HepG2 (cell line): ENCODE data around the gene TMEFF2.

Source experiments
- BRCA1 ChIP-seq: sonication (generic); formaldehyde crosslinking; IDR thresholded peaks from 2 replicates; pipeline ENCODE4 v1.4.0; 2020; ENCODE audit warnings: missing genetic modification reagents
- EP300 ChIP-seq, 3 experiments: sonication (generic) in 1 of 3; formaldehyde crosslinking in 1 of 3; IDR thresholded peaks; 2 replicates each; pipeline versions ENCODE4 v1.5.1 to v1.6.1; 2011 to 2020; ENCODE audit warnings: low read depth in 2 of 3, low read length in 2 of 3, borderline replicate concordance in 1 of 3, improper control_type of control experiment in 1 of 3, mild to moderate bottlenecking in 1 of 3, missing genetic modification reagents in 1 of 3, moderate library complexity in 1 of 3
- NBN ChIP-seq: fragments of 450-650 bp; conservative IDR thresholded peaks from 2 replicates; pipeline ENCODE4 v1.6.1; 2017
- PAX8 ChIP-seq: sonication (generic); formaldehyde crosslinking; IDR thresholded peaks from 2 replicates; pipeline ENCODE4 v1.8.0; 2022; ENCODE audit warnings: mild to moderate bottlenecking, missing genetic modification reagents, borderline replicate concordance
- RAD21 ChIP-seq: fragments of 450-650 bp; formaldehyde crosslinking; IDR thresholded peaks from 2 replicates; pipeline ENCODE4 v1.5.0; 2020; ENCODE audit warnings: mild to moderate bottlenecking
- SIN3A ChIP-seq: IDR thresholded peaks from 2 replicates; pipeline ENCODE4 v1.6.1; 2011; ENCODE audit warnings: low read depth, mild to moderate bottlenecking, control low read depth, low read length, borderline replicate concordance
- YY1 ChIP-seq: IDR thresholded peaks from 2 replicates; pipeline ENCODE4 v1.6.1; 2011; ENCODE audit warnings: low read length, low read depth, moderate library complexity, mild to moderate bottlenecking; ENCODE audit not compliant: insufficient read depth, insufficient replicate concordance
- ZMAT3 ChIP-seq: sonication (generic); formaldehyde crosslinking; conservative IDR thresholded peaks from 2 replicates; pipeline ENCODE4 v1.7.0; 2021; ENCODE audit warnings: missing genetic modification reagents
- ZNF674 ChIP-seq: sonication (generic); formaldehyde crosslinking; IDR thresholded peaks from 2 replicates; pipeline ENCODE4 v1.5.0; 2020; ENCODE audit warnings: low read depth, mild to moderate bottlenecking, missing genetic modification reagents
- TF ChIP-seq, protein P1 (sequence below): sonication (generic); formaldehyde crosslinking; IDR thresholded peaks from 2 replicates; pipeline ENCODE4 v1.4.0; 2020; ENCODE audit warnings: missing genetic modification reagents, borderline replicate concordance
- TF ChIP-seq, protein P2 (sequence below): sonication (generic); formaldehyde crosslinking; IDR thresholded peaks from 2 replicates; pipeline ENCODE4 v1.9.0; 2021; ENCODE audit warnings: missing genetic modification reagents, borderline replicate concordance
- TF ChIP-seq, protein P3 (sequence below): sonication (generic); formaldehyde crosslinking; IDR thresholded peaks from 2 replicates; pipeline ENCODE4 v1.5.1; 2020; ENCODE audit warnings: missing genetic modification reagents, mild to moderate bottlenecking, borderline replicate concordance
- TF ChIP-seq, protein P4 (sequence below), 2 experiments: IDR thresholded peaks; 2 replicates each; pipeline ENCODE4 v1.6.1; 2011 to 2012; ENCODE audit warnings: low read length in 2 of 2, borderline replicate concordance in 1 of 2, low read depth in 1 of 2, mild to moderate bottlenecking in 1 of 2, moderate library complexity in 1 of 2
- TF ChIP-seq, protein P5 (sequence below): sonication (generic); formaldehyde crosslinking; IDR thresholded peaks from 2 replicates; pipeline ENCODE4 v1.5.0; 2020; ENCODE audit warnings: mild to moderate bottlenecking, missing genetic modification reagents

DNA sequence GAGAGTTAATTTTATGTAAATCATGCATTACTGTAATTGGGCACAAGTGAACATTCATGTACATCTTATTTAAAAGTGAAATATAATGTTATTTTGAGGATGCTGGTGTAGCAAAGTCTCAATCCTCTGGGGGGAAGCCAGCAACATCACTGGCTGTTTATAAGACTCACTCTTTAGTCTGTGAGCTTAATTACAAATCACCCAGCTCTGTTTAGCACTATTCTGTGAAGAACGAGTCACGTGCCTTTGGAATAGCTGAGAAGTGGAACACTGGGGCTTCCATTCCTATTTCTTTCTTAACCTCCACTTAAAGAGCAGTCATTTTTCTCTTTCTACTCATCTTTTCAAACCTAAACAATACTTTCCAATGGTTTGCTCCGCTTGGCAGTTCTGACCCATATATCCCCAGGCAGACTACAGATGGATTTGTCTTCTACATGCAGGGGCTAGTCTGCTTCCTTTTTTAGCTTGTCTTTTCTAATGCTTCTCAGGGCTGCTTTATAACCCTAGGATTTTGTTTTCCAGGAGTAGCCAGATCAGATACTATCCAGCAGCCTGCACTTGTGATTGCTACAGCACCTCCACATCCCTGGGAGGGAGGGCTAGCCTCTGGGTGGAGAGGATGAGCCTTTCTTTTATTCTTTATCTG, 252.5 kb downstream of the TMEFF2 start:
- no peak for TF ChIP-seq PAX8 (CRISPR knock-in tag)
- TF ChIP-seq, protein P1, sequence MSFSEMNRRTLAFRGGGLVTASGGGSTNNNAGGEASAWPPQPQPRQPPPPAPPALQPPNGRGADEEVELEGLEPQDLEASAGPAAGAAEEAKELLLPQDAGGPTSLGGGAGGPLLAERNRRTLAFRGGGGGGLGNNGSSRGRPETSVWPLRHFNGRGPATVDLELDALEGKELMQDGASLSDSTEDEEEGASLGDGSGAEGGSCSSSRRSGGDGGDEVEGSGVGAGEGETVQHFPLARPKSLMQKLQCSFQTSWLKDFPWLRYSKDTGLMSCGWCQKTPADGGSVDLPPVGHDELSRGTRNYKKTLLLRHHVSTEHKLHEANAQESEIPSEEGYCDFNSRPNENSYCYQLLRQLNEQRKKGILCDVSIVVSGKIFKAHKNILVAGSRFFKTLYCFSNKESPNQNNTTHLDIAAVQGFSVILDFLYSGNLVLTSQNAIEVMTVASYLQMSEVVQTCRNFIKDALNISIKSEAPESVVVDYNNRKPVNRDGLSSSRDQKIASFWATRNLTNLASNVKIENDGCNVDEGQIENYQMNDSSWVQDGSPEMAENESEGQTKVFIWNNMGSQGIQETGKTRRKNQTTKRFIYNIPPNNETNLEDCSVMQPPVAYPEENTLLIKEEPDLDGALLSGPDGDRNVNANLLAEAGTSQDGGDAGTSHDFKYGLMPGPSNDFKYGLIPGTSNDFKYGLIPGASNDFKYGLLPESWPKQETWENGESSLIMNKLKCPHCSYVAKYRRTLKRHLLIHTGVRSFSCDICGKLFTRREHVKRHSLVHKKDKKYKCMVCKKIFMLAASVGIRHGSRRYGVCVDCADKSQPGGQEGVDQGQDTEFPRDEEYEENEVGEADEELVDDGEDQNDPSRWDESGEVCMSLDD (CRISPR knock-in tag), result no peak
- TF ChIP-seq, protein P2, sequence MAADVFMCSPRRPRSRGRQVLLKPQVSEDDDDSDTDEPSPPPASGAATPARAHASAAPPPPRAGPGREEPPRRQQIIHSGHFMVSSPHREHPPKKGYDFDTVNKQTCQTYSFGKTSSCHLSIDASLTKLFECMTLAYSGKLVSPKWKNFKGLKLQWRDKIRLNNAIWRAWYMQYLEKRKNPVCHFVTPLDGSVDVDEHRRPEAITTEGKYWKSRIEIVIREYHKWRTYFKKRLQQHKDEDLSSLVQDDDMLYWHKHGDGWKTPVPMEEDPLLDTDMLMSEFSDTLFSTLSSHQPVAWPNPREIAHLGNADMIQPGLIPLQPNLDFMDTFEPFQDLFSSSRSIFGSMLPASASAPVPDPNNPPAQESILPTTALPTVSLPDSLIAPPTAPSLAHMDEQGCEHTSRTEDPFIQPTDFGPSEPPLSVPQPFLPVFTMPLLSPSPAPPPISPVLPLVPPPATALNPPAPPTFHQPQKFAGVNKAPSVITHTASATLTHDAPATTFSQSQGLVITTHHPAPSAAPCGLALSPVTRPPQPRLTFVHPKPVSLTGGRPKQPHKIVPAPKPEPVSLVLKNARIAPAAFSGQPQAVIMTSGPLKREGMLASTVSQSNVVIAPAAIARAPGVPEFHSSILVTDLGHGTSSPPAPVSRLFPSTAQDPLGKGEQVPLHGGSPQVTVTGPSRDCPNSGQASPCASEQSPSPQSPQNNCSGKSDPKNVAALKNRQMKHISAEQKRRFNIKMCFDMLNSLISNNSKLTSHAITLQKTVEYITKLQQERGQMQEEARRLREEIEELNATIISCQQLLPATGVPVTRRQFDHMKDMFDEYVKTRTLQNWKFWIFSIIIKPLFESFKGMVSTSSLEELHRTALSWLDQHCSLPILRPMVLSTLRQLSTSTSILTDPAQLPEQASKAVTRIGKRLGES, result no peak
- no peak for TF ChIP-seq NBN
- TF ChIP-seq RAD21 (CRISPR knock-in tag), result no peak
- no peak for TF ChIP-seq YY1
- TF ChIP-seq, protein P3, sequence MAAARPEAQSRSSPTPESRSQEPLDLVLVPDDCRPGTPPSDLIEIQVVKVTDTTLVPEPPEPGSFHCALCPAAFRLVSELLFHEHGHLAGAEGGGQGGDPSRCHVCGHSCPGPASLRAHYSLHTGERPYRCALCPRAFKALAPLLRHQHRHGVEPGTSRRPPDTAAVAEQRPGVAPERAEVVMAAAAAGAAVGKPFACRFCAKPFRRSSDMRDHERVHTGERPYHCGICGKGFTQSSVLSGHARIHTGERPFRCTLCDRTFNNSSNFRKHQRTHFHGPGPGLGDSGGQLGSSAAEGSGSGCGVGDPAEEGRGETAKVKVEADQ (CRISPR knock-in tag), result no peak
- TF ChIP-seq, protein P4, sequence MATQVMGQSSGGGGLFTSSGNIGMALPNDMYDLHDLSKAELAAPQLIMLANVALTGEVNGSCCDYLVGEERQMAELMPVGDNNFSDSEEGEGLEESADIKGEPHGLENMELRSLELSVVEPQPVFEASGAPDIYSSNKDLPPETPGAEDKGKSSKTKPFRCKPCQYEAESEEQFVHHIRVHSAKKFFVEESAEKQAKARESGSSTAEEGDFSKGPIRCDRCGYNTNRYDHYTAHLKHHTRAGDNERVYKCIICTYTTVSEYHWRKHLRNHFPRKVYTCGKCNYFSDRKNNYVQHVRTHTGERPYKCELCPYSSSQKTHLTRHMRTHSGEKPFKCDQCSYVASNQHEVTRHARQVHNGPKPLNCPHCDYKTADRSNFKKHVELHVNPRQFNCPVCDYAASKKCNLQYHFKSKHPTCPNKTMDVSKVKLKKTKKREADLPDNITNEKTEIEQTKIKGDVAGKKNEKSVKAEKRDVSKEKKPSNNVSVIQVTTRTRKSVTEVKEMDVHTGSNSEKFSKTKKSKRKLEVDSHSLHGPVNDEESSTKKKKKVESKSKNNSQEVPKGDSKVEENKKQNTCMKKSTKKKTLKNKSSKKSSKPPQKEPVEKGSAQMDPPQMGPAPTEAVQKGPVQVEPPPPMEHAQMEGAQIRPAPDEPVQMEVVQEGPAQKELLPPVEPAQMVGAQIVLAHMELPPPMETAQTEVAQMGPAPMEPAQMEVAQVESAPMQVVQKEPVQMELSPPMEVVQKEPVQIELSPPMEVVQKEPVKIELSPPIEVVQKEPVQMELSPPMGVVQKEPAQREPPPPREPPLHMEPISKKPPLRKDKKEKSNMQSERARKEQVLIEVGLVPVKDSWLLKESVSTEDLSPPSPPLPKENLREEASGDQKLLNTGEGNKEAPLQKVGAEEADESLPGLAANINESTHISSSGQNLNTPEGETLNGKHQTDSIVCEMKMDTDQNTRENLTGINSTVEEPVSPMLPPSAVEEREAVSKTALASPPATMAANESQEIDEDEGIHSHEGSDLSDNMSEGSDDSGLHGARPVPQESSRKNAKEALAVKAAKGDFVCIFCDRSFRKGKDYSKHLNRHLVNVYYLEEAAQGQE (IDR thresholded peaks at IDR 0.05; ENCODE audit: borderline replicate concordance in 1 of 2, low read depth in 1 of 2, low read length in 2 of 2), result no peak
- TF ChIP-seq ZMAT3 (CRISPR knock-in tag), result no peak
- no peak for TF ChIP-seq EP300 (IDR thresholded peaks at IDR 0.05; ENCODE audit: low read depth in 2 of 2, low read length in 2 of 2)
- no peak for TF ChIP-seq EP300 (CRISPR knock-in tag; IDR thresholded peaks at IDR 0.05; ENCODE audit: borderline replicate concordance)
- TF ChIP-seq BRCA1 (CRISPR knock-in tag), result no peak
- TF ChIP-seq SIN3A, result no peak
- no peak for TF ChIP-seq ZNF674 (CRISPR knock-in tag)
- TF ChIP-seq, protein P5, sequence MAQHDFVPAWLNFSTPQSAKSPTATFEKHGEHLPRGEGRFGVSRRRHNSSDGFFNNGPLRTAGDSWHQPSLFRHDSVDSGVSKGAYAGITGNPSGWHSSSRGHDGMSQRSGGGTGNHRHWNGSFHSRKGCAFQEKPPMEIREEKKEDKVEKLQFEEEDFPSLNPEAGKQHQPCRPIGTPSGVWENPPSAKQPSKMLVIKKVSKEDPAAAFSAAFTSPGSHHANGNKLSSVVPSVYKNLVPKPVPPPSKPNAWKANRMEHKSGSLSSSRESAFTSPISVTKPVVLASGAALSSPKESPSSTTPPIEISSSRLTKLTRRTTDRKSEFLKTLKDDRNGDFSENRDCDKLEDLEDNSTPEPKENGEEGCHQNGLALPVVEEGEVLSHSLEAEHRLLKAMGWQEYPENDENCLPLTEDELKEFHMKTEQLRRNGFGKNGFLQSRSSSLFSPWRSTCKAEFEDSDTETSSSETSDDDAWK (CRISPR knock-in tag), result no peak
